CD4-positive, CD25-positive, alpha-beta regulatory T cell (primary cell): ENCODE data around the gene GRIA2. TPM values are rescaled to one million over a fixed set of nuclear protein-coding genes. Genes with fewer than 3 reads are reported as not detected.
A peak's percentile ranks its signal among the peaks of the same experiment; 100 is the strongest.

Source experiments
- ATAC-seq, 2 donors: fragments of 150-1000 bp; cut with Tn5 transposase; one replicate each; pipeline ENCODE4 v1.10.0; 2021; ENCODE audit warnings: low read depth in 2 of 2, moderate number of reproducible peaks in 2 of 2, moderate library complexity in 1 of 2
- DNase-seq, 3 donors: peaks; one replicate each; pipeline versions ENCODE4 v3.0.0 to v3.0.0-alpha.2; 2012 to 2022; ENCODE audit warnings: mixed read lengths in 1 of 3
- H3K27ac ChIP-seq: one replicate; pipeline ENCODE4 v1.7.0; 2013; ENCODE audit warnings: mild to moderate bottlenecking, low read length; ENCODE audit not compliant: insufficient read depth, poor library complexity, severe bottlenecking
- H3K27me3 ChIP-seq: one replicate; pipeline ENCODE4 v1.7.0; 2013; ENCODE audit warnings: low read length; ENCODE audit not compliant: control insufficient read depth, insufficient read depth
- H3K36me3 ChIP-seq: one replicate; pipeline ENCODE4 v1.7.0; 2013; ENCODE audit warnings: mild to moderate bottlenecking, low read length, moderate library complexity; ENCODE audit not compliant: control insufficient read depth, insufficient read depth
- H3K4me1 ChIP-seq: 2 replicates; pipeline ENCODE4 v1.7.0; 2013; ENCODE audit warnings: mild to moderate bottlenecking, low read length; ENCODE audit not compliant: insufficient read depth, control insufficient read depth, poor library complexity, severe bottlenecking
- H3K4me3 ChIP-seq: one replicate; pipeline ENCODE4 v1.7.0; 2013; ENCODE audit warnings: low read depth, mild to moderate bottlenecking, low read length, moderate library complexity
- H3K9me3 ChIP-seq, 2 experiments: 1 replicate in 1 of 2; 2 replicates in 1 of 2; pipeline ENCODE4 v1.7.0; 2013; ENCODE audit warnings: low read length in 2 of 2, mild to moderate bottlenecking in 1 of 2, moderate library complexity in 1 of 2; ENCODE audit not compliant: control insufficient read depth in 2 of 2
- H3K27ac Mint-ChIP-seq, 3 donors: one replicate each; pipeline ENCODE4 v1.8.0; 2020 to 2022; ENCODE audit warnings: mild to moderate bottlenecking in 3 of 3, mixed read lengths in 3 of 3, moderate library complexity in 2 of 3
- H3K27me3 Mint-ChIP-seq: one replicate; pipeline ENCODE4 v1.8.0; 2022; ENCODE audit warnings: mild to moderate bottlenecking, mixed read lengths
- H3K36me3 Mint-ChIP-seq: one replicate; pipeline ENCODE4 v1.8.0; 2020; ENCODE audit warnings: mixed read lengths
- H3K4me1 Mint-ChIP-seq, 4 donors: one replicate each; pipeline ENCODE4 v1.8.0; 2020 to 2022; ENCODE audit warnings: mixed read lengths in 4 of 4, mild to moderate bottlenecking in 1 of 4
- H3K4me3 Mint-ChIP-seq, 4 donors: one replicate each; pipeline ENCODE4 v1.8.0; 2020 to 2022; ENCODE audit warnings: mild to moderate bottlenecking in 4 of 4, mixed read lengths in 4 of 4, moderate library complexity in 3 of 4
- H3K9me3 Mint-ChIP-seq, 7 donors: one replicate each; pipeline ENCODE4 v1.8.0; 2020 to 2022; ENCODE audit warnings: mixed read lengths in 7 of 7, mild to moderate bottlenecking in 3 of 7, moderate library complexity in 2 of 7
- polyA plus RNA-seq, 4 donors: library from polyadenylated mRNA; unstranded; fragments of 300-500 nt; fragmentation: Illumina TruSeq; gene quantifications; one replicate each; pipeline ENCODE4 v1.2.3, GENCODE V29; 2021
- total RNA-seq: library from RNA; stranded (reverse); gene quantifications from one replicate; pipeline ENCODE4 v1.2.3, GENCODE V29; 2022

The GRIA2 gene
- total and polyA plus RNA-seq, 5 donors from 2014 or later: not detected

GRCh38 chr4:157217708-157218107 is 2.8 kb upstream of the GRIA2 start:
- DNase-seq (no peak), ATAC-seq (no peak)
- no peak overlapping the region for H3K4me3 Mint-ChIP-seq
- peaks cover 6% of the 10 kb centered on the region for H3K27me3 Mint-ChIP-seq
- peaks cover 0 to 3% (median 0%) of the 10 kb centered on the region in 4 donors for H3K4me1 Mint-ChIP-seq
- peaks cover 0 to 13% (median 3%) of the 10 kb centered on the region in 7 donors for H3K9me3 Mint-ChIP-seq
- Histone ChIP-seq H3K4me3 (no peak overlapping the region), H3K27me3 (no peaks in the 10 kb centered on the region), H3K36me3 (no peaks in the 10 kb centered on the region), H3K9me3 (no peaks in the 10 kb centered on the region), H3K4me1 (no peaks in the 10 kb centered on the region), H3K27ac (no peak overlapping the region)
- H3K27ac Mint-ChIP-seq: no peak overlapping the region
- H3K36me3 Mint-ChIP-seq: no peaks in the 10 kb centered on the region

- no peak overlapping the region for H3K4me3 Mint-ChIP-seq
- Histone ChIP-seq H3K27ac (no peak overlapping the region), H3K4me1 (no peaks in the 10 kb centered on the region), H3K4me3 (no peak overlapping the region), H3K9me3 (no peaks in the 10 kb centered on the region), H3K27me3 (no peaks in the 10 kb centered on the region), H3K36me3 (no peaks in the 10 kb centered on the region)
- peaks cover 6% of the 10 kb centered on the region for H3K27me3 Mint-ChIP-seq
- H3K9me3 Mint-ChIP-seq: peaks cover 0 to 17% (median 5%) of the 10 kb centered on the region in 7 donors
- H3K27ac Mint-ChIP-seq: no peak overlapping the region
- peak in 1 of 3 donors; percentile 1 for DNase-seq
- H3K4me1 Mint-ChIP-seq: peaks cover 0 to 3% (median 0%) of the 10 kb centered on the region in 4 donors
- H3K36me3 Mint-ChIP-seq: no peaks in the 10 kb centered on the region
- ATAC-seq: no peak
Observed at GRCh38 chr4:157219711-157220370, 687 bp upstream of the GRIA2 start.

GRCh38 chr4:157221426-157221894 is 932 bp downstream of the GRIA2 start:
- Histone ChIP-seq H3K36me3 (no peaks in the 10 kb centered on the region), H3K4me3 (no peak overlapping the region), H3K4me1 (no peaks in the 10 kb centered on the region), H3K27me3 (no peaks in the 10 kb centered on the region), H3K9me3 (no peaks in the 10 kb centered on the region), H3K27ac (no peak overlapping the region)
- Mint-ChIP-seq H3K9me3 (peaks cover 0 to 17% (median 4%) of the 10 kb centered on the region in 7 donors), H3K27ac (no peak overlapping the region), H3K4me1 (peaks cover 0 to 3% (median 0%) of the 10 kb centered on the region in 4 donors), H3K4me3 (peak overlapping the region in 1 of 4 donors; percentile 61), H3K27me3 (peaks cover 6% of the 10 kb centered on the region), H3K36me3 (no peaks in the 10 kb centered on the region)
- ATAC-seq (no peak), DNase-seq (no peak)

DNA sequence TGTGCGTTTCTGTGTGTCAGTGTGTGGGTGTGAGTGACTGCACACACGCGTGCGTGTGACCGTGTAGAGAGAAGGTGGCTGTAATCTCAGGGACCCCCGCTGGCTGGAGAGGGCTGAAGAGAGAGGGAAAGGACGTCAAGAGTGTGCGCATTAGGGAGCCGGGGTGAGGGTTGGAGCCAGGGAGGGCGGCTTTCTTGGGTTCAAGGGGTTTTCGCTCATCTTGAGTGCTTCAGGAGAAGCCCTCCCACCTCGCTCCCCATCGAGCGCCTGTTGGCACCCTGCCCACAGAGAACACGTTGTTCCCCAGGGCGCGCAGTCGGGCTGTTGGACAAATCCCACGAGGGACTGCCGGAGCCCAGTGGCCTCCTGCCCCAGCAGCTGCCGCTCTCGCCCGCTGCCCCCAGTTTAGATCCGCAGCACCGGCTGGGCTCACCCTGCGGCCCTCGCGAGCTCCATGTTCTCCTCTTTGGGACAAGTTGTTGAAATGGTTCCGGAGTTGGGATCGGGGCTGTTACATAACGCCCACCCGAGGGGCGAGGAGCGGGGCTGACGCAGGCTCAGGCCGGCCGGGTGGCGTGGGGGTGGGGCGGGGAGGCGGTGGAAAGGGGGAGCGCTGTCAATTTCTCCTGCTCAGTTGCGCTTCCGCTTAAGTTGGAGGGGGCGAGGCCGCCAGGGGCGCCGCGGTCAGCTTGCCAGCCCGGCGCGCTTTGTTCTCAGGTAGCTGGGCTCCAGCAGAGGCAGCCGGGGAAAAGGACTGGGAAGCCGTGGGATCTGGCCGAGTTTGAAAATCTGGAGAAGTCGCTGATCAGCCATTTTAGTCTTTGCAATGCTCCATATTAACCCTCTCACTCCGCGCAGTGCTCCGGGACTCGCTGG is 1.6 kb downstream of the GRIA2 start:
- DNase-seq: no peak
- Mint-ChIP-seq H3K36me3 (no peaks in the 10 kb centered on the region), H3K4me1 (peaks cover 0 to 3% (median 0%) of the 10 kb centered on the region in 4 donors), H3K27ac (peak overlapping the region in 1 of 3 donors; percentile 69), H3K9me3 (peaks cover 0 to 17% (median 4%) of the 10 kb centered on the region in 7 donors), H3K27me3 (peaks cover 6% of the 10 kb centered on the region), H3K4me3 (no peak overlapping the region)
- Histone ChIP-seq H3K4me1 (no peaks in the 10 kb centered on the region), H3K27ac (no peak overlapping the region), H3K4me3 (no peak overlapping the region), H3K27me3 (no peaks in the 10 kb centered on the region), H3K36me3 (no peaks in the 10 kb centered on the region), H3K9me3 (no peaks in the 10 kb centered on the region)
- ATAC-seq: no peak

GRCh38 chr4:157222771-157223160 is 2.2 kb downstream of the GRIA2 start:
- ATAC-seq (no peak), DNase-seq (no peak)
- no peak overlapping the region for H3K27ac ChIP-seq
- peaks cover 0 to 3% (median 0%) of the 10 kb centered on the region in 4 donors for H3K4me1 Mint-ChIP-seq
- H3K27ac Mint-ChIP-seq: no peak overlapping the region
- peaks cover 0 to 17% (median 4%) of the 10 kb centered on the region in 7 donors for H3K9me3 Mint-ChIP-seq
- H3K27me3 Mint-ChIP-seq: peaks cover 6% of the 10 kb centered on the region
- H3K27me3 ChIP-seq: no peaks in the 10 kb centered on the region
- no peak overlapping the region for H3K4me3 Mint-ChIP-seq
- H3K4me3 ChIP-seq: no peak overlapping the region
- H3K36me3 ChIP-seq: no peaks in the 10 kb centered on the region
- H3K4me1 ChIP-seq: no peaks in the 10 kb centered on the region
- no peaks in the 10 kb centered on the region for H3K9me3 ChIP-seq
- H3K36me3 Mint-ChIP-seq: no peaks in the 10 kb centered on the region

GRCh38 chr4:157223456-157223855 is 2.9 kb downstream of the GRIA2 start:
- Histone ChIP-seq H3K36me3 (no peaks in the 10 kb centered on the region), H3K27ac (no peak overlapping the region), H3K4me1 (no peaks in the 10 kb centered on the region), H3K9me3 (no peaks in the 10 kb centered on the region), H3K27me3 (no peaks in the 10 kb centered on the region), H3K4me3 (no peak overlapping the region)
- peaks cover 0 to 17% (median 4%) of the 10 kb centered on the region in 7 donors for H3K9me3 Mint-ChIP-seq
- H3K27me3 Mint-ChIP-seq: peaks cover 6% of the 10 kb centered on the region
- ATAC-seq: no peak
- H3K4me3 Mint-ChIP-seq: no peak overlapping the region
- H3K4me1 Mint-ChIP-seq: peaks cover 0 to 3% (median 0%) of the 10 kb centered on the region in 4 donors
- H3K36me3 Mint-ChIP-seq: no peaks in the 10 kb centered on the region
- DNase-seq: no peak
- H3K27ac Mint-ChIP-seq: no peak overlapping the region

DNA sequence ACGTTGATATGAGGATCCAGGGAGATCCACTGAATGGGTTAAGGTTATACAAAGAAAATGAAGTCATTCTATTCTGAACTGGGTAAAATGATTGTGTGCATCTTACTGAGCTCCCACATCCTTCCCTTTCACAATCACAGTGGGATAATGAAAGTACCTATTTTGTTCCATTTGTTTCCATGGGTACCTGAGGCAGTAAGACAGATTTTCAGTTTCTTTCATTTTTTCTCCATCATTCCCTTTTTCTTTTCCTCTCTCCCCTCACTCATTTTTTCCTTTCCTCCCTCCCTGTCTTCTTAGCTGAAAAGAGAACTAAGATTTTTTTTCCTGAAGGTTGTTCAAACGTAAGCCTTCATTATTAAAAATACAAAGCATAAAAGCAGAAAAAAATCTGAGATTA is 4.6 kb downstream of the GRIA2 start:
- no peaks in the 10 kb centered on the region for H3K36me3 ChIP-seq
- DNase-seq (no peak), ATAC-seq (no peak)
- no peaks in the 10 kb centered on the region for H3K27me3 ChIP-seq
- no peaks in the 10 kb centered on the region for H3K36me3 Mint-ChIP-seq
- no peaks in the 10 kb centered on the region for H3K9me3 ChIP-seq
- no peak overlapping the region for H3K27ac Mint-ChIP-seq
- peaks cover 0 to 15% (median 3%) of the 10 kb centered on the region in 7 donors for H3K9me3 Mint-ChIP-seq
- H3K4me3 ChIP-seq: no peak overlapping the region
- peaks cover 6% of the 10 kb centered on the region for H3K27me3 Mint-ChIP-seq
- no peaks in the 10 kb centered on the region for H3K4me1 ChIP-seq
- H3K4me1 Mint-ChIP-seq: peaks cover 0 to 3% (median 0%) of the 10 kb centered on the region in 4 donors
- no peak overlapping the region for H3K4me3 Mint-ChIP-seq
- H3K27ac ChIP-seq: no peak overlapping the region
